Lung (tissue), 12 donors: Measurements from ENCODE around the gene ZNF350. TPM values are rescaled to one million over a fixed set of nuclear protein-coding genes. Genes with fewer than 3 reads are reported as not detected.

ENCODE experiments used
- ATAC-seq: fragments of 200-7000 bp; cut with Tn5 transposase; one replicate; pipeline ENCODE4 v1.9.1; 2020; ENCODE audit warnings: moderate number of reproducible peaks; ENCODE audit not compliant: insufficient read depth, low FRiP score
- DNase-seq, 3 donors: peaks; one replicate each; pipeline ENCODE4 v3.0.0-alpha.2; 2013 to 2017
- H3K27ac ChIP-seq, 2 donors: one replicate each; pipeline ENCODE4 v1.5.1; 2013; ENCODE audit warnings: mild to moderate bottlenecking in 2 of 2, moderate library complexity in 2 of 2, control low read depth in 1 of 2, inconsistent platforms in 1 of 2, low read depth in 1 of 2, low read length in 1 of 2
- H3K27me3 ChIP-seq, 3 donors: one replicate each; pipeline ENCODE4 v1.5.1; 2013; ENCODE audit warnings: low read length in 2 of 3; ENCODE audit not compliant: control insufficient read depth in 3 of 3, insufficient read depth in 3 of 3
- H3K36me3 ChIP-seq, 4 donors: one replicate each; pipeline ENCODE4 v1.5.1; 2013; ENCODE audit warnings: low read length in 4 of 4, mild to moderate bottlenecking in 1 of 4, moderate library complexity in 1 of 4; ENCODE audit not compliant: control insufficient read depth in 4 of 4, insufficient read depth in 4 of 4
- H3K4me1 ChIP-seq, 5 donors: one replicate each; pipeline ENCODE4 v1.5.1; 2013; ENCODE audit warnings: low read length in 5 of 5, mild to moderate bottlenecking in 2 of 5, moderate library complexity in 1 of 5; ENCODE audit not compliant: control insufficient read depth in 5 of 5, insufficient read depth in 5 of 5
- H3K4me3 ChIP-seq: one replicate; pipeline ENCODE4 v1.5.1; 2013; ENCODE audit warnings: mild to moderate bottlenecking, control low read depth, moderate library complexity
- H3K9ac ChIP-seq, 2 donors: one replicate each; pipeline ENCODE4 v1.5.1; 2013; ENCODE audit warnings: low read length in 2 of 2, control low read depth in 1 of 2; ENCODE audit not compliant: insufficient read depth in 1 of 2
- H3K9me3 ChIP-seq, 4 donors: one replicate each; pipeline ENCODE4 v1.5.1; 2013; ENCODE audit warnings: low read length in 3 of 4, mild to moderate bottlenecking in 1 of 4, moderate library complexity in 1 of 4; ENCODE audit not compliant: control insufficient read depth in 4 of 4, insufficient read depth in 3 of 4
- CTCF ChIP-seq: IDR thresholded peaks from 2 replicates; pipeline ENCODE4 v1.5.1; 2012; ENCODE audit warnings: mild to moderate bottlenecking; ENCODE audit errors: control extremely low read depth, extremely low read depth
- WGBS, 2 donors: extraction: QIAGEN DNeasy Blood & Tissue Kit; methylation state at CpG; one replicate each; pipeline ENCODE4 v1.1.7; 2013; 5-methylcytosine and 5-hydroxymethylcytosine counted together
- polyA plus RNA-seq, 2 donors: library from polyadenylated mRNA; stranded (reverse); fragments of 200-250 nt; gene quantifications; one replicate each; pipeline ENCODE4 v1.2.1, GENCODE V29; 2013
- total RNA-seq, 2 donors: library from RNA; depleted of rRNA in 1 of 2; stranded (reverse); fragments of >200 nt in 1 of 2; gene quantifications; one replicate each; pipeline ENCODE4 v1.2.1, GENCODE V29; 2014 to 2021
- donor health status: control.
- donor health status: control.
- donor health status: Bipolar disorder and iron deficiency.
- donor health status: healthy.
- donor health status: DM: yes; HTN: yes; CAD: no.

ZNF350 gene
- total and polyA plus RNA-seq, 4 donors = 7.3 to 14.4 (median 8.5) TPM

- Histone ChIP-seq H3K27me3 (no peaks in the 10 kb centered on the region), H3K9ac (peak overlapping the region; percentile 16 to 39), H3K27ac (no peak overlapping the region), H3K4me1 (peaks cover 0 to 4% (median 0%) of the 10 kb centered on the region in 5 donors), H3K36me3 (peaks cover 14 to 23% (median 16%) of the 10 kb centered on the region in 4 donors), H3K9me3 (peaks cover 20 to 50% (median 29%) of the 10 kb centered on the region in 4 donors), H3K4me3 (peak overlapping the region; percentile 4)
- ATAC-seq (no peak), DNase-seq (peak; percentile 86 to 89 (median 87))
- TF ChIP-seq CTCF = no peak
- WGBS, 2 donors = 14 to 18% methylated on average over 25 of the region's 25 CpGs
Observed at GRCh38 chr19:51948975-51949374, 37.7 kb downstream of the ZNF350 start.

GRCh38 chr19:51946602-51947001 lies 40.0 kb downstream of the ZNF350 start:
- DNase-seq = no peak
- Histone ChIP-seq H3K4me3 (no peak overlapping the region), H3K36me3 (peaks cover 29 to 46% (median 40%) of the 10 kb centered on the region in 4 donors), H3K4me1 (peaks cover 0 to 4% (median 0%) of the 10 kb centered on the region in 5 donors), H3K9me3 (peaks cover 34 to 63% (median 41%) of the 10 kb centered on the region in 4 donors), H3K27ac (no peak overlapping the region), H3K9ac (no peak overlapping the region), H3K27me3 (no peaks in the 10 kb centered on the region)
- no peak for ATAC-seq
- TF ChIP-seq CTCF = no peak
- 89 to 98% methylated on average over 1 of the region's 1 CpG for WGBS, 2 donors

- H3K4me3 ChIP-seq = no peak overlapping the region
- WGBS, 2 donors = 93 to 96% methylated on average over 7 of the region's 7 CpGs
- no peak for ATAC-seq
- no peak for DNase-seq
- no peak for TF ChIP-seq CTCF
- H3K27ac ChIP-seq = no peak overlapping the region
- no peak overlapping the region for H3K9ac ChIP-seq
- peaks cover 44 to 61% (median 55%) of the 10 kb centered on the region in 4 donors for H3K36me3 ChIP-seq
- H3K9me3 ChIP-seq = peaks cover 37 to 71% (median 46%) of the 10 kb centered on the region in 4 donors
- no peaks in the 10 kb centered on the region for H3K27me3 ChIP-seq
- peaks cover 0 to 4% (median 0%) of the 10 kb centered on the region in 5 donors for H3K4me1 ChIP-seq
Observed at GRCh38 chr19:51944798-51945552, 41.7 kb downstream of the ZNF350 start.
